GM18861 (cell line): ENCODE data around the gene CRYBG3.
A peak's percentile ranks its signal among the peaks of the same experiment; 100 is the strongest.

ENCODE experiments used
- ATAC-seq: cut with Tn5 transposase; IDR thresholded peaks from one replicate; pipeline ENCODE4 v1.9.1; 2021; ENCODE audit not compliant: unreplicated experiment

Gene CRYBG3

GRCh38 chr3:97939401-97939800 lies 117.6 kb downstream of the CRYBG3 start:
- no peak for ATAC-seq

GRCh38 chr3:97940034-97940433 lies 118.2 kb downstream of the CRYBG3 start:
- ATAC-seq = no peak

GRCh38 chr3:97942801-97943546 lies 121.2 kb downstream of the CRYBG3 start:
- no peak for ATAC-seq

GRCh38 chr3:97948351-97949109 lies 126.7 kb downstream of the CRYBG3 start:
- ATAC-seq = no peak

- ATAC-seq = no peak
These were observed 127.3 kb downstream of the CRYBG3 start for GRCh38 chr3:97949110-97949485.

GRCh38 chr3:97949743-97950142 lies 127.9 kb downstream of the CRYBG3 start:
- no peak for ATAC-seq

- no peak for ATAC-seq
These were observed 128.5 kb downstream of the CRYBG3 start for GRCh38 chr3:97950360-97950759.

- no peak for ATAC-seq
These were observed 130.5 kb downstream of the CRYBG3 start for GRCh38 chr3:97952280-97952679.

- ATAC-seq = no peak
These were observed 131.1 kb downstream of the CRYBG3 start for GRCh38 chr3:97952872-97953271.

- peak; percentile 55 for ATAC-seq
These were observed 132.5 kb downstream of the CRYBG3 start for GRCh38 chr3:97954228-97954827.

- no peak for ATAC-seq
These were observed 134.2 kb downstream of the CRYBG3 start for GRCh38 chr3:97956051-97956450.

- no peak for ATAC-seq
These were observed 136.0 kb downstream of the CRYBG3 start for GRCh38 chr3:97957617-97958311.

GRCh38 chr3:97958396-97958795 lies 136.6 kb downstream of the CRYBG3 start:
- ATAC-seq = no peak

- no peak for ATAC-seq
These were observed 137.0 kb downstream of the CRYBG3 start for GRCh38 chr3:97958796-97959195.

- no peak for ATAC-seq
These were observed 138.1 kb downstream of the CRYBG3 start for GRCh38 chr3:97959872-97960271.

- ATAC-seq = no peak
These were observed 138.7 kb downstream of the CRYBG3 start for GRCh38 chr3:97960551-97960950.

GRCh38 chr3:97960993-97961766 lies 139.4 kb downstream of the CRYBG3 start:
- ATAC-seq = no peak

GRCh38 chr3:97967966-97968365 lies 146.2 kb downstream of the CRYBG3 start:
- ATAC-seq = no peak

- no peak for ATAC-seq
These were observed 146.6 kb downstream of the CRYBG3 start for GRCh38 chr3:97968376-97968775.

GRCh38 chr3:97969541-97969940 lies 147.7 kb downstream of the CRYBG3 start:
- no peak for ATAC-seq

- no peak for ATAC-seq
These were observed 148.3 kb downstream of the CRYBG3 start for GRCh38 chr3:97970156-97970555.
